Measurements from ENCODE around the gene CCDC12. TPM values are rescaled to one million over a fixed set of nuclear protein-coding genes. Genes with fewer than 3 reads are reported as not detected.
A peak's percentile ranks its signal among the peaks of the same experiment; 100 is the strongest.

Gene CCDC12
- total and polyA plus RNA-seq, 9 of the 15 experiments (the other 6 are each of a cell fraction or from before 2014, with no cell fraction given): 8.9 to 201 (median 86.9) TPM

DNA sequence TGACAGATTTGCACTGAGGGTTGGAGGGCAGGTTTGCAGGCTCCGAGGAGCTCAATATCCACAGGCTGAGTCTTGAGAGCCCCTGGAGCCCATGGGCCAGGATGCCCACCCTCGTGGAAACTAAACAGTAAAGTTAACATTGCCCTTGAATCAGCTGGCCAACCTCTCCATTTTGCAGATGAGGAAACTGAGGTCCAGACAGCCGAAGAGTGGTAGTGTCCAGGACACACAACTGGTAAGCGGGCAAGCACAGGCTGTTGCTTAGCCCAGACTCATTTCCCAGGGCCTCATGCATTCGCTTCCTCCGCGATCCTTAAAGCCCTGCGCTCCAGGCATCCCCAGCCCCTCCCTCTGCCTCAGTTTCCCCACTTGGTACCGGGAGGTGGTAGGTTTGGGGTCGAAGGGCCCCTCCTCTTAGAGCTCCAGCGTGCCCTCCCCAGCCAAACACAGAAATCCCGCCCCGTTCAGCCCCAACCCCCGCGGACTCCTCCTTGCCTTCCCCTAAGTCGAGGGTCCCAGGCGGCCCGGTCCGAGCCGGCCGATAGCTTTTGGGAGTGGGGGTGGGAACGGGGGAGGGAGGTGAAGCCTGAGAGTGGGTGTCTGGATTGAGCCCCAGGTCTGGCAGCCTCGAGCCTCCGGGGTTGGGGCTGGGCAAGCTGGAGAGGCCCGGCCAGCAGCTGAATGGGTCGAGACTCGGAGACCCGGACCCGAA, 95.5 kb downstream of the CCDC12 start:
- no peaks in the 10 kb centered on the region for H3K79me2 ChIP-seq (ENCODE audit: control insufficient read depth, insufficient read depth, low read length)
- intact Hi-C loops (cut with micrococcal nuclease): no loop called here
- H3K4me3 ChIP-seq: no peak overlapping the region
- peaks cover 20% of the 10 kb centered on the region for H4K20me1 ChIP-seq (replicated peaks; ENCODE audit: control insufficient read depth, insufficient read depth, low read length)
- no peak overlapping the region for H3K4me2 ChIP-seq (ENCODE audit: insufficient read depth, low read length)
- H3K9me3 ChIP-seq (replicated peaks; ENCODE audit: control insufficient read depth, insufficient read depth, low read depth, low read length): no peaks in the 10 kb centered on the region
- POLR2A ChIA-PET: interaction anchor here (0.6 to 0.7 kb wide), 3 partner anchors 15 to 36 kb away, joined by 3 to 4 read pairs (median 3); no protein-coding TSS in a partner anchor
- FAIRE-seq (peak; percentile 46), DNase-seq (ENCODE audit: extremely low read depth in 1 of 4, low spot score in 3 of 4) (no peak), ATAC-seq (no peak)
- in situ Hi-C loops (cut with MboI): no loop called here
- TF ChIP-seq ELF1 (tag; IDR thresholded peaks at IDR 0.05): no peak
- peak; percentile 47; the same call in 1 of the 2 replicates for TF ChIP-seq BCOR (IDR thresholded peaks at IDR 0.05)
- peaks cover 46 to 68% of the 10 kb centered on the region in 2 experiments for H3K27me3 ChIP-seq (ENCODE audit: control insufficient read depth in 2 of 2, insufficient read depth in 2 of 2, low read length in 2 of 2)
- H3K9me1 ChIP-seq (ENCODE audit: control insufficient read depth, insufficient read depth, low read length): no peaks in the 10 kb centered on the region
- WGBS (ENCODE audit: insufficient coverage, low coverage, missing lambda C conversion rate): 20% methylated on average over 24 of the region's 29 CpGs
- H3K27ac ChIP-seq (ENCODE audit: extremely low read depth, low read depth, low read length): no peak overlapping the region
- H3K9ac ChIP-seq (ENCODE audit: insufficient read depth in 1 of 2, low read depth in 2 of 2, low read length in 2 of 2): no peak overlapping the region
- BruUV-seq (replicated peaks): no TSS peak
- peaks cover 0 to 30% of the 10 kb centered on the region in 2 experiments; a peak in 3 of 5 replicates for H3K4me1 ChIP-seq (replicated peaks in 1 of 2; ENCODE audit: control insufficient read depth in 2 of 2, insufficient read depth in 2 of 2, low read length in 2 of 2)
- H3K36me3 ChIP-seq (ENCODE audit: control insufficient read depth, insufficient read depth, low read length): no peaks in the 10 kb centered on the region
- CTCF ChIA-PET (ENCODE audit: low intra/inter-chr PET ratio): no interaction called here
- no peak overlapping the region for H2AFZ ChIP-seq (ENCODE audit: low read depth, low read length)

DNA sequence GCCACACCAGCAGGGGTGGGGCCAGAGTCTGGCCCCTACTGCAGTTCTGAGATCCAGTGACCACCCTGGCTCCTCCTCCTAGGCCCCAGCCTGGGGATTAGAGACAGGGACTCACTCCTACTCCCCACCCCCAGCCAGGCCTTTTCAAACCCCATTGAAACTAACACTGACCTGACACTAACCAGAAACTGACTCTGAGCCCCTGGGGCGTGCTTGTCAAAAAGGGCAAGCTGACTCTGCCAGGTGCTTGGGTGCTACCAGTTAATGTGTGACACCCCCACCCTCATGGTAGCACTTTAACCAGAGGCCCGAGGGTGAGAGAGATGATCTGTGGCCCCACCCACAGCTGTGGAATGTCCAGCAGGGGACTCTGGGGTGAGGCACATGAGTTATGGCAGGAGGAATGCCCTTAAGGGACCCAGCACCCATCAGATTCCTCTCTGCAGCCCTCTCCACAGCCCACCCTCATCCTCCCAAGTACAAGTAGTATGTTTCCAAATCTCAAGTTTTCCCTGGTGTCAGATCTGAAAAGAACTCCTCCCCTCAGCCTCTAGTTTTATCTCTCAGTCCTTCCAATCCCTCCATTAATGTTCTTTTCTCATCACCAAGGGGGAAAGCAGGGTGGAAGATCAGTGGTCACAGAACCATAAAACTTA, 97.6 kb downstream of the CCDC12 start:
- ChIA-PET CTCF (ENCODE audit: low intra/inter-chr PET ratio) (no interaction called here), POLR2A (no interaction called here)
- Histone ChIP-seq H3K79me2 (ENCODE audit: control insufficient read depth, insufficient read depth, low read length) (no peaks in the 10 kb centered on the region), H4K20me1 (replicated peaks; ENCODE audit: control insufficient read depth, insufficient read depth, low read length) (peaks cover 22% of the 10 kb centered on the region), H2AFZ (ENCODE audit: low read depth, low read length) (no peak overlapping the region), H3K9ac (ENCODE audit: insufficient read depth in 1 of 2, low read depth in 2 of 2, low read length in 2 of 2) (peak overlapping the region in 1 of 2 experiments; percentile 68; a peak in 2 of 4 replicates), H3K36me3 (ENCODE audit: control insufficient read depth, insufficient read depth, low read length) (no peaks in the 10 kb centered on the region), H3K27me3 (ENCODE audit: control insufficient read depth in 2 of 2, insufficient read depth in 2 of 2, low read length in 2 of 2) (peaks cover 38 to 68% of the 10 kb centered on the region in 2 experiments), H3K4me3 (no peak overlapping the region), H3K27ac (ENCODE audit: extremely low read depth, low read depth, low read length) (no peak overlapping the region), H3K4me2 (ENCODE audit: insufficient read depth, low read length) (no peak overlapping the region), H3K9me3 (replicated peaks; ENCODE audit: control insufficient read depth, insufficient read depth, low read depth, low read length) (no peaks in the 10 kb centered on the region), H3K4me1 (replicated peaks in 1 of 2; ENCODE audit: control insufficient read depth in 2 of 2, insufficient read depth in 2 of 2, low read length in 2 of 2) (peaks cover 0 to 30% of the 10 kb centered on the region in 2 experiments; a peak in 3 of 5 replicates), H3K9me1 (ENCODE audit: control insufficient read depth, insufficient read depth, low read length) (no peaks in the 10 kb centered on the region)
- DNase-seq (ENCODE audit: extremely low read depth in 1 of 4, low spot score in 3 of 4) (no peak), ATAC-seq (0 out of 3 replicates have a peak, but pooled peaks have one; percentile 7), FAIRE-seq (no peak)
- intact Hi-C loops (cut with micrococcal nuclease): no loop called here
- in situ Hi-C loops (cut with MboI): no loop called here
- WGBS (ENCODE audit: insufficient coverage, low coverage, missing lambda C conversion rate): 18% methylated on average over 2 of the region's 2 CpGs
- no TSS peak for BruUV-seq (replicated peaks)
- TF ChIP-seq, protein P1, sequence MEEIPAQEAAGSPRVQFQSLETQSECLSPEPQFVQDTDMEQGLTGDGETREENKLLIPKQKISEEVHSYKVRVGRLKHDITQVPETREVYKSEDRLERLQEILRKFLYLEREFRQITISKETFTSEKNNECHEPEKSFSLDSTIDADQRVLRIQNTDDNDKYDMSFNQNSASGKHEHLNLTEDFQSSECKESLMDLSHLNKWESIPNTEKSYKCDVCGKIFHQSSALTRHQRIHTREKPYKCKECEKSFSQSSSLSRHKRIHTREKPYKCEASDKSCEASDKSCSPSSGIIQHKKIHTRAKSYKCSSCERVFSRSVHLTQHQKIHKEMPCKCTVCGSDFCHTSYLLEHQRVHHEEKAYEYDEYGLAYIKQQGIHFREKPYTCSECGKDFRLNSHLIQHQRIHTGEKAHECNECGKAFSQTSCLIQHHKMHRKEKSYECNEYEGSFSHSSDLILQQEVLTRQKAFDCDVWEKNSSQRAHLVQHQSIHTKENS (CRISPR knock-in tag; IDR thresholded peaks at IDR 0.05): no peak
- TF ChIP-seq SOX6 (IDR thresholded peaks at IDR 0.05): no peak
- TF ChIP-seq, protein P2, sequence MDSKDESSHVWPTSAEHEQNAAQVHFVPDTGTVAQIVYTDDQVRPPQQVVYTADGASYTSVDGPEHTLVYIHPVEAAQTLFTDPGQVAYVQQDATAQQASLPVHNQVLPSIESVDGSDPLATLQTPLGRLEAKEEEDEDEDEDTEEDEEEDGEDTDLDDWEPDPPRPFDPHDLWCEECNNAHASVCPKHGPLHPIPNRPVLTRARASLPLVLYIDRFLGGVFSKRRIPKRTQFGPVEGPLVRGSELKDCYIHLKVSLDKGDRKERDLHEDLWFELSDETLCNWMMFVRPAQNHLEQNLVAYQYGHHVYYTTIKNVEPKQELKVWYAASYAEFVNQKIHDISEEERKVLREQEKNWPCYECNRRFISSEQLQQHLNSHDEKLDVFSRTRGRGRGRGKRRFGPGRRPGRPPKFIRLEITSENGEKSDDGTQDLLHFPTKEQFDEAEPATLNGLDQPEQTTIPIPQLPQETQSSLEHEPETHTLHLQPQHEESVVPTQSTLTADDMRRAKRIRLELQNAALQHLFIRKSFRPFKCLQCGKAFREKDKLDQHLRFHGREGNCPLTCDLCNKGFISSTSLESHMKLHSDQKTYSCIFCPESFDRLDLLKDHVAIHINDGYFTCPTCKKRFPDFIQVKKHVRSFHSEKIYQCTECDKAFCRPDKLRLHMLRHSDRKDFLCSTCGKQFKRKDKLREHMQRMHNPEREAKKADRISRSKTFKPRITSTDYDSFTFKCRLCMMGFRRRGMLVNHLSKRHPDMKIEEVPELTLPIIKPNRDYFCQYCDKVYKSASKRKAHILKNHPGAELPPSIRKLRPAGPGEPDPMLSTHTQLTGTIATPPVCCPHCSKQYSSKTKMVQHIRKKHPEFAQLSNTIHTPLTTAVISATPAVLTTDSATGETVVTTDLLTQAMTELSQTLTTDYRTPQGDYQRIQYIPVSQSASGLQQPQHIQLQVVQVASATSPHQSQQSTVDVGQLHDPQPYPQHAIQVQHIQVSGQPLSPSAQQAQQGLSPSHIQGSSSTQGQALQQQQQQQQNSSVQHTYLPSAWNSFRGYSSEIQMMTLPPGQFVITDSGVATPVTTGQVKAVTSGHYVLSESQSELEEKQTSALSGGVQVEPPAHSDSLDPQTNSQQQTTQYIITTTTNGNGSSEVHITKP (IDR thresholded peaks at IDR 0.05; ENCODE audit: partially characterized antibody): peak; percentile 82
- TF ChIP-seq, protein P3, sequence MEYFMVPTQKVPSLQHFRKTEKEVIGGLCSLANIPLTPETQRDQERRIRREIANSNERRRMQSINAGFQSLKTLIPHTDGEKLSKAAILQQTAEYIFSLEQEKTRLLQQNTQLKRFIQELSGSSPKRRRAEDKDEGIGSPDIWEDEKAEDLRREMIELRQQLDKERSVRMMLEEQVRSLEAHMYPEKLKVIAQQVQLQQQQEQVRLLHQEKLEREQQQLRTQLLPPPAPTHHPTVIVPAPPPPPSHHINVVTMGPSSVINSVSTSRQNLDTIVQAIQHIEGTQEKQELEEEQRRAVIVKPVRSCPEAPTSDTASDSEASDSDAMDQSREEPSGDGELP (CRISPR knock-in tag; IDR thresholded peaks at IDR 0.05; ENCODE audit: borderline replicate concordance): 0 out of 2 replicates have a peak, but pooled peaks have one; percentile 15
